Naive thymus-derived CD8-positive, alpha-beta T cell (primary cell): ENCODE measurements around the gene ASTN2. TPM values are rescaled to one million over a fixed set of nuclear protein-coding genes. Genes with fewer than 3 reads are reported as not detected.

Source experiments
- ATAC-seq, 2 donors: fragments of 150-1000 bp; cut with Tn5 transposase in 1 of 2; sonication (Bioruptor Pico), chemical (Tn5 transposase) in 1 of 2; 1 replicate in 1 of 2; 2 replicates in 1 of 2; pipeline ENCODE4 v1.10.0; 2021; ENCODE audit warnings: mild to moderate bottlenecking in 2 of 2, moderate library complexity in 2 of 2
- POLR2A ChIA-PET: fragments of 350-600 bp; sonication (Branson Sonifier 250); formaldehyde crosslinking; loops from one replicate; lab custom pipeline; 2021; ENCODE audit warnings: antibody characterized with exemption; lab: Charles Lee
- DNase-seq, 10 donors: peaks; one replicate each; pipeline versions ENCODE4 v3.0.0 to v3.0.0-alpha.2; 2020 to 2022
- H3K27ac Mint-ChIP-seq, 10 donors: one replicate each; pipeline ENCODE4 v1.8.0; 2020 to 2022; ENCODE audit warnings: mild to moderate bottlenecking in 10 of 10, mixed read lengths in 10 of 10, moderate library complexity in 4 of 10, inconsistent platforms in 1 of 10
- H3K27me3 Mint-ChIP-seq, 5 donors: one replicate each; pipeline ENCODE4 v1.8.0; 2021 to 2022; ENCODE audit warnings: mixed read lengths in 5 of 5
- H3K36me3 Mint-ChIP-seq, 3 donors: one replicate each; pipeline ENCODE4 v1.8.0; 2020 to 2022; ENCODE audit warnings: mixed read lengths in 3 of 3, mild to moderate bottlenecking in 2 of 3, inconsistent platforms in 1 of 3
- H3K4me1 Mint-ChIP-seq, 4 donors: one replicate each; pipeline ENCODE4 v1.8.0; 2021 to 2022; ENCODE audit warnings: mixed read lengths in 4 of 4
- H3K4me3 Mint-ChIP-seq, 10 donors: one replicate each; pipeline ENCODE4 v1.8.0; 2020 to 2022; ENCODE audit warnings: mild to moderate bottlenecking in 10 of 10, mixed read lengths in 10 of 10, moderate library complexity in 6 of 10, inconsistent platforms in 1 of 10
- H3K9me3 Mint-ChIP-seq, 9 donors: one replicate each; pipeline ENCODE4 v1.8.0; 2020 to 2022; ENCODE audit warnings: mixed read lengths in 9 of 9, mild to moderate bottlenecking in 3 of 9, inconsistent platforms in 1 of 9, moderate library complexity in 1 of 9
- polyA plus RNA-seq, 3 donors: library from polyadenylated mRNA; unstranded; fragments of 300-500 nt; fragmentation: Illumina TruSeq; gene quantifications; one replicate each; pipeline ENCODE4 v1.2.3, GENCODE V29; 2021
- total RNA-seq, 8 experiments: library from RNA in 2 of 8; stranded (reverse) in 2 of 8; gene quantifications; one replicate each; pipeline ENCODE4 v1.2.3 and lab custom pipeline; 2021 to 2026

The ASTN2 gene
- total and polyA plus RNA-seq, 5 experiments from 2014 or later: 1.2 to 3.8 (median 3.2) TPM

GRCh38 chr9:116558818-116559540 lies 855.9 kb downstream of the ASTN2 start:
- no peaks in the 10 kb centered on the region for H3K27me3 Mint-ChIP-seq
- POLR2A ChIA-PET: no interaction called here
- H3K27ac Mint-ChIP-seq: no peak overlapping the region
- H3K4me1 Mint-ChIP-seq: no peaks in the 10 kb centered on the region
- H3K9me3 Mint-ChIP-seq: peaks cover 0 to 8% (median 0%) of the 10 kb centered on the region in 9 donors
- DNase-seq (no peak), ATAC-seq (no peak)
- no peak overlapping the region for H3K4me3 Mint-ChIP-seq
- peaks cover 3 to 9% (median 7%) of the 10 kb centered on the region in 3 donors for H3K36me3 Mint-ChIP-seq

- Mint-ChIP-seq H3K27ac (no peak overlapping the region), H3K4me1 (no peaks in the 10 kb centered on the region), H3K27me3 (no peaks in the 10 kb centered on the region), H3K36me3 (peaks cover 3 to 7% (median 4%) of the 10 kb centered on the region in 3 donors), H3K4me3 (no peak overlapping the region), H3K9me3 (no peaks in the 10 kb centered on the region)
- DNase-seq (no peak), ATAC-seq (no peak)
- POLR2A ChIA-PET: no interaction called here
Measured at GRCh38 chr9:116558035-116558434, 856.8 kb downstream of the ASTN2 start.

GRCh38 chr9:116555556-116556155 lies 859.2 kb downstream of the ASTN2 start:
- no peaks in the 10 kb centered on the region for H3K9me3 Mint-ChIP-seq
- H3K4me3 Mint-ChIP-seq: no peak overlapping the region
- no peaks in the 10 kb centered on the region for H3K4me1 Mint-ChIP-seq
- peaks cover 3 to 6% (median 4%) of the 10 kb centered on the region in 3 donors for H3K36me3 Mint-ChIP-seq
- H3K27ac Mint-ChIP-seq: no peak overlapping the region
- H3K27me3 Mint-ChIP-seq: no peaks in the 10 kb centered on the region
- DNase-seq (no peak), ATAC-seq (no peak)
- POLR2A ChIA-PET: no interaction called here

DNA sequence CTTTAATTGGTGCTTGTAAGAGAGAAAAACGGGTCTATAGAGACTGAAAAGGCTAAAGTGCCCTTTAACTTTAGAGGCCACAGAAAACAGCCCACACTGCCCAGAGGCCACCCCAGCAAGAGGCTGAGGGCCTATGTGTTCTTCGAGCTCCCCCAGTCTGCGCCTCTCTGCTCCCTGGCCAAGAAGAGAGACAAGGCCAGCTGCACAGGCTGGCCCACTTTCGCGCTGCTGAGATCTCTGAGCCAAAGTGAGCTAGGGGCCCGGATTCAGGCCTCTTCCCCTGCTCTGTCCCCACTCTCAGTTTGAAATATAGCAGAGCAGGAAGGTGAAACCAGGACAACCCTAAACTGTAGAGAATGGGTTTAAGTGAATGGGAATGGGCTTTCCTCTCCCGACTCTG lies 859.7 kb downstream of the ASTN2 start:
- ATAC-seq (no peak), DNase-seq (no peak)
- Mint-ChIP-seq H3K27me3 (no peaks in the 10 kb centered on the region), H3K9me3 (no peaks in the 10 kb centered on the region), H3K4me1 (no peaks in the 10 kb centered on the region), H3K36me3 (peaks cover 3 to 6% (median 4%) of the 10 kb centered on the region in 3 donors), H3K4me3 (no peak overlapping the region), H3K27ac (no peak overlapping the region)
- POLR2A ChIA-PET: no interaction called here

- H3K4me1 Mint-ChIP-seq: peaks cover 4 to 7% (median 5%) of the 10 kb centered on the region in 4 donors
- H3K4me3 Mint-ChIP-seq: no peak overlapping the region
- H3K9me3 Mint-ChIP-seq: no peaks in the 10 kb centered on the region
- DNase-seq (no peak), ATAC-seq (no peak)
- no peaks in the 10 kb centered on the region for H3K27me3 Mint-ChIP-seq
- peaks cover 0 to 4% (median 3%) of the 10 kb centered on the region in 3 donors for H3K36me3 Mint-ChIP-seq
- POLR2A ChIA-PET: no interaction called here
- H3K27ac Mint-ChIP-seq: no peak overlapping the region
Measured at GRCh38 chr9:116550696-116551436, 864.0 kb downstream of the ASTN2 start.

DNA sequence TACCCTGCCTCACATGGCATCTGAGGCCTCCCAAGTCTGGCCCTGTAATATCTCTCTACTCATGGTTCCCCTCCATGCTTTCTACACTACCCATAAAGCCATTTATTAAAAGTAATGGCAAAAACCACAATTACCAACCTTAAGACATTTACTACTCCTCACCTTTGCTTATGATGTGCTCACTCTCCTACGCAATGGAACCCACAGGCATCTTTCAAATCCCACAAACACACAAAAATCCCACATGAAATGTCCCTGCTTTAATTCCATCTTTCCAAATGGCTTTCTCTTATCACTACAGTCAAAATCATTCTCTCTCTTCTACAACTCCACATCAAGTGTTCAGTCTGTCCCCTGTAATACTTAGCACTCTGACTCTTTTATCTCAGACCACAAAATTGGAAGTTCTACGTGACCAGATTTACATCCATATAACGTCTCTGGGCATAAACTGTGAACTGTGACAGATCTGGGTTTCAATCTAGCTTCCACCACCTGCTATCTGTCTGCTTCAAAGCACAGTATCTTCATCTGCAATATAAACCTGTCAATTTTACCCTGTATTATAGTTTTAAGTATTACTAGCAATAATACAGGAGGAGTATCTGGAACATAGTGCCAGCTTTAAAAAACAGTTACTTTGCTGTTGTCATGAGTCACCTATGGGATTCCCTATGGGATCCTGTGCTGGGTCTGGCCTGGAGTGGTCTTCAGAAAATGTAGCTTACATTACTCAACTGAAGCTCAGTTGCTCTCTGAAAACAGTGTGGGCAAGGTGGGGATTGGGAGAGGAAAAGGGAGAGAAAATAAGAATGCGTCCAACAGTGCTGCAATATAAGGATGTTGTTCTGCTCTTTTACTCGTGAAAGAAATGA lies 864.8 kb downstream of the ASTN2 start:
- DNase-seq (no peak), ATAC-seq (no peak)
- no peak overlapping the region for H3K4me3 Mint-ChIP-seq
- H3K9me3 Mint-ChIP-seq: no peaks in the 10 kb centered on the region
- H3K27me3 Mint-ChIP-seq: no peaks in the 10 kb centered on the region
- POLR2A ChIA-PET: no interaction called here
- H3K27ac Mint-ChIP-seq: no peak overlapping the region
- H3K36me3 Mint-ChIP-seq: no peaks in the 10 kb centered on the region
- peaks cover 4 to 7% (median 5%) of the 10 kb centered on the region in 4 donors for H3K4me1 Mint-ChIP-seq

GRCh38 chr9:116549061-116549664 lies 865.7 kb downstream of the ASTN2 start:
- Mint-ChIP-seq H3K36me3 (no peaks in the 10 kb centered on the region), H3K4me3 (no peak overlapping the region), H3K4me1 (peaks cover 4 to 7% (median 5%) of the 10 kb centered on the region in 4 donors), H3K9me3 (no peaks in the 10 kb centered on the region), H3K27me3 (no peaks in the 10 kb centered on the region), H3K27ac (peak overlapping the region in 2 of 10 donors; percentile 25 to 32)
- ATAC-seq (no peak), DNase-seq (no peak)
- POLR2A ChIA-PET: no interaction called here

DNA sequence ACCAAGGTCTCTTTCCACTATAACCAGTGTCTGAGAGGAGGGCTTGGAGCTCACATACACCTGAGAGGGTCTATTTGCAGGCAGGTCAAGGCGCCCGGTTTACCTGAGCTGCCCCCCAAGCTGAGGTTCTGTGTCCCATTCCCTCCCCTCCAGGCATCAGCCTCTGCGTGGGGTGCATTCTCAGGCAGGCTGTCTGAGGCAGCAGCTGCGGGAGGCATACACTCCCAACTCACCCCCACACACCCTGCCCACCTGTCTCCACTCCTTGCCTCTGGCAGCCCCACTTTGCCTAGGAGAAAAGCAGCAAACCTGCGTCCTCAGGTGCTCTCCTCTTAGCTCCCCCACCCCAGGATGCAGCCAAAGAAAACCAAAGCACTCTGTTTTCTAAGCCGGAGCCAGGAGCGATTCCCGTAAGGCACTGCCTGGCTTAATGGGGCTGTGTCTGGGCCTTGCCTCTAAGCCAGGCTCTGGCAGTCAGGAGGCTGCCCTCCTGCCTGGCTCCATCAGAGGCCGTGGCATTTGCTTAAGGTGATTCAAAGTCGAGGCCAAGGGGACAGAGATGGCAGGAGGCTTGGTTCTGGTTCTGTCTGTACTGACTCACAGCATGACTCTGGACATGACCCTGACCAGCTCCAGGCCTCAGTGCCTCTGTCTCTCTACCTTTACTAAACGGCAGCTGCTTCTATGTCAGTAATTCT lies 867.0 kb downstream of the ASTN2 start:
- POLR2A ChIA-PET: no interaction called here
- Mint-ChIP-seq H3K4me1 (peaks cover 4 to 7% (median 5%) of the 10 kb centered on the region in 4 donors), H3K4me3 (no peak overlapping the region), H3K27ac (no peak overlapping the region), H3K27me3 (no peaks in the 10 kb centered on the region), H3K9me3 (no peaks in the 10 kb centered on the region), H3K36me3 (no peaks in the 10 kb centered on the region)
- no peak for ATAC-seq
- no peak for DNase-seq

DNA sequence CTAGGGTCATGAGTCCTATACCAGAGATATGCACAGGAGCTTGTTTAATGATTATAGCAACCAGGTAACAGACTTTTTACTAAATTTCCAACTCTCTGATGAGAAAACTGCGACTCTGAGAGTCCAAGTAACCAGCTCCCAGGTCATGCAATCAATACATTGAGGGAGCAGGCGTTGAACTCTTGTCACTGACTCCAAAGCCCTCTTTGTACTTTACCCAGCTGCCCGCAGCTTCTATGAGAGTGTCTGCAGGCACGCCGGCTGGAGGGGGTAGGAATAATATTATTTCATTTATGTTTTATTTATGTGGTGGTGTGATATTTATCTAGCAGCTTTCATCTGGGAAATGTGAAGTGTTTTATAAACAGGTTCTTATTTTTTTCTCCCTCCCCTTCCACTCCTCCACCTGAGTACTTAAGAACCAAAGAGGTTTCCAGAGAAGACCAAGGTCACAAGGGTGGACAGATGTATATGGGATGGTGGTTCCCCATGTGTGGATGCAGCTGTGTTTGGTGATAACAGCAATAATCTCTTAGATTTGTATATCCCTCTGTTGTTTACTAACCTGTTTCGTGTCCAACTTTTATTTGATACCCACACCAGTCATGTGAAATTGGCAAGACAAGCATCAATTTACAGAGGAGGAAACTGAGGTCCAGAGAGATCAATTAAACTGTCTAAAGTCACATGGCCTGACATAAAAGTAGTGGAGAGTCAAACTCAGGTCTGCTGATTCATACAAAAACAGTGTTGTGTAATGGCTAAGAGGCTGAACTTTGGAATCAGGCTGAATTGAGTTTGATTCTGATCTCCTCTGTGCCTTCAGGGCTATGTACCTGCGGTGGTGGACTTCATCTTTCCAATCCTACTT lies 867.9 kb downstream of the ASTN2 start:
- no peak overlapping the region for H3K4me3 Mint-ChIP-seq
- ATAC-seq (no peak), DNase-seq (no peak)
- no peaks in the 10 kb centered on the region for H3K9me3 Mint-ChIP-seq
- POLR2A ChIA-PET: no interaction called here
- no peak overlapping the region for H3K27ac Mint-ChIP-seq
- no peaks in the 10 kb centered on the region for H3K27me3 Mint-ChIP-seq
- H3K4me1 Mint-ChIP-seq: peaks cover 4 to 7% (median 5%) of the 10 kb centered on the region in 4 donors
- no peaks in the 10 kb centered on the region for H3K36me3 Mint-ChIP-seq

- Mint-ChIP-seq H3K36me3 (peaks cover 0 to 10% (median 6%) of the 10 kb centered on the region in 3 donors), H3K9me3 (peaks cover 0 to 7% (median 3%) of the 10 kb centered on the region in 9 donors), H3K27ac (no peak overlapping the region), H3K4me1 (peaks cover 4 to 7% (median 6%) of the 10 kb centered on the region in 4 donors), H3K27me3 (no peaks in the 10 kb centered on the region), H3K4me3 (no peak overlapping the region)
- ATAC-seq: no peak
- DNase-seq: no peak
- POLR2A ChIA-PET: no interaction called here
Measured at GRCh38 chr9:116544896-116545295, 870.0 kb downstream of the ASTN2 start.
